Effector memory CD4-positive, alpha-beta T cell (primary cell): ENCODE measurements around the gene KCNA10.

Experiments
- DNase-seq, 3 donors: peaks; one replicate each; pipeline ENCODE4 v3.0.0-alpha.2; 2020
- H3K27ac ChIP-seq: 2 replicates; pipeline ENCODE4 v1.7.0; 2013; ENCODE audit warnings: mild to moderate bottlenecking, low read length, moderate library complexity; ENCODE audit not compliant: insufficient read depth, poor library complexity, severe bottlenecking
- H3K27me3 ChIP-seq: replicated peaks from 2 replicates; pipeline ENCODE4 v1.7.0; 2013; ENCODE audit warnings: mild to moderate bottlenecking, low read length; ENCODE audit not compliant: insufficient read depth, control insufficient read depth, poor library complexity, severe bottlenecking
- H3K36me3 ChIP-seq: 2 replicates; pipeline ENCODE4 v1.7.0; 2013; ENCODE audit warnings: mild to moderate bottlenecking, low read length, moderate library complexity; ENCODE audit not compliant: control insufficient read depth, insufficient read depth
- H3K4me1 ChIP-seq: 2 replicates; pipeline ENCODE4 v1.7.0; 2013; ENCODE audit warnings: low read length, mild to moderate bottlenecking; ENCODE audit not compliant: control insufficient read depth, insufficient read depth, poor library complexity, severe bottlenecking
- H3K4me3 ChIP-seq: 2 replicates; pipeline ENCODE4 v1.7.0; 2013; ENCODE audit warnings: low read length, low read depth, mild to moderate bottlenecking; ENCODE audit not compliant: insufficient read depth, poor library complexity, severe bottlenecking
- H3K9me3 ChIP-seq: 2 replicates; pipeline ENCODE4 v1.7.0; 2013; ENCODE audit warnings: mild to moderate bottlenecking, low read length, moderate library complexity; ENCODE audit not compliant: control insufficient read depth

Gene KCNA10

DNA sequence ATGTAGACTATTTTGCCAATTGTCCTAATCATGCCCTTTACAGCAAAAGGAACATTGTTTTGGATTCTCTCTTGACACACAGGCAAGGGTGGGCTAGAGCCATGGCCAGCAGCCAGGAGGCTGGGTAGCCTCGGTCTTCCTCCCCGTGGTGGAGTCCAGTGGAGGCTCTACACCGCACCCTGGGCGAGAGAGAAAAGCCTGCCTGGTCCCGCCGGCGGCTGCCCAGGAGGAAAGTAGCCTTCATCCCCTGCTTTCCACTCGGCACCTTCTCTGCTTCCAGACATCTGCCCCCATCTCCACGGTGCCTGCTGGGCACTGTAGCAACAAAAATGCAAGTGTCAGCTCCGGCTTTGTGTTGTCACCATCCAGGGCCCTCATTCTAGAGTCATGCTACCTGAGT is 46.4 kb downstream of the KCNA10 start:
- H3K27ac ChIP-seq = no peak overlapping the region
- no peak overlapping the region for H3K4me3 ChIP-seq
- H3K4me1 ChIP-seq = no peaks in the 10 kb centered on the region
- H3K9me3 ChIP-seq = no peaks in the 10 kb centered on the region
- DNase-seq = no peak
- no peaks in the 10 kb centered on the region for H3K27me3 ChIP-seq
- no peaks in the 10 kb centered on the region for H3K36me3 ChIP-seq

GRCh38 chr1:110471131-110471530 is 47.8 kb downstream of the KCNA10 start:
- Histone ChIP-seq H3K4me1 (no peaks in the 10 kb centered on the region), H3K4me3 (no peak overlapping the region), H3K27ac (no peak overlapping the region), H3K9me3 (no peaks in the 10 kb centered on the region), H3K36me3 (no peaks in the 10 kb centered on the region), H3K27me3 (no peaks in the 10 kb centered on the region)
- no peak for DNase-seq
